PC-9 (cell line): Measurements from ENCODE around the gene KREMEN1. TPM values are rescaled to one million over a fixed set of nuclear protein-coding genes. Genes with fewer than 3 reads are reported as not detected.

Experiments used
- BruUV-seq: library from RNA; stranded (reverse); fragments of 400-500 nt; replicated peaks from 2 replicates; lab custom pipeline; 2021; lab: Mats Ljungman, UMichigan
- CTCF ChIA-PET: fragments of 300-600 bp; sonication (Branson Sonifier 250); formaldehyde crosslinking; loops from one replicate; lab custom pipeline; 2022; ENCODE audit warnings: antibody characterized with exemption; lab: Charles Lee
- POLR2A ChIA-PET: fragments of 300-600 bp; sonication (Branson Sonifier 250); formaldehyde crosslinking; loops from one replicate; lab custom pipeline; 2022; ENCODE audit warnings: antibody characterized with exemption; ENCODE audit not compliant: unreplicated experiment; lab: Charles Lee
- DNase-seq, 2 experiments: peaks; one replicate each; pipeline versions ENCODE4 v3.0.0 to v3.0.0-alpha.2; 2015 to 2022; ENCODE audit warnings: mixed read lengths in 1 of 2
- H2AFZ ChIP-seq: fragments of 200-600 bp; sonication (generic); 2 replicates; pipeline ENCODE4 v1.8.1; 2017; ENCODE audit warnings: antibody characterized with exemption
- H3F3A ChIP-seq: fragments of 200-600 bp; sonication (generic); 2 replicates; pipeline ENCODE4 v1.8.1; 2017; ENCODE audit warnings: antibody characterized with exemption, mild to moderate bottlenecking, low read depth; ENCODE audit not compliant: insufficient read depth
- H3K27ac ChIP-seq: fragments of 200-600 bp; sonication (generic); 2 replicates; pipeline ENCODE4 v1.6.1; 2016; ENCODE audit warnings: mixed run types
- H3K27me3 ChIP-seq: fragments of 200-600 bp; sonication (generic); 2 replicates; pipeline ENCODE4 v1.6.1; 2016; ENCODE audit warnings: low read depth, mixed run types; ENCODE audit not compliant: insufficient read depth
- H3K36me3 ChIP-seq: fragments of 200-600 bp; sonication (generic); 2 replicates; pipeline ENCODE4 v1.6.1; 2016; ENCODE audit warnings: low read depth, mixed run types
- H3K4me1 ChIP-seq: fragments of 200-600 bp; sonication (generic); replicated peaks from 2 replicates; pipeline ENCODE4 v1.6.1; 2016; ENCODE audit warnings: mixed run types; ENCODE audit not compliant: insufficient read depth
- H3K4me2 ChIP-seq: fragments of 200-600 bp; sonication (generic); 2 replicates; pipeline ENCODE4 v1.6.1; 2017; ENCODE audit warnings: mixed run types
- H3K4me3 ChIP-seq: fragments of 200-600 bp; sonication (generic); 2 replicates; pipeline ENCODE4 v1.6.1; 2016; ENCODE audit warnings: mixed run types
- H3K79me2 ChIP-seq: fragments of 200-600 bp; sonication (generic); 2 replicates; pipeline ENCODE4 v1.6.1; 2017; ENCODE audit warnings: low read depth, mixed run types
- H3K9me2 ChIP-seq: fragments of 200-600 bp; sonication (generic); 2 replicates; pipeline ENCODE4 v1.8.1; 2017; ENCODE audit warnings: mild to moderate bottlenecking; ENCODE audit not compliant: insufficient read depth
- H3K9me3 ChIP-seq: fragments of 200-600 bp; sonication (generic); 2 replicates; pipeline ENCODE4 v1.8.1; 2016; ENCODE audit warnings: low read depth; ENCODE audit not compliant: insufficient read depth
- H4K20me1 ChIP-seq: fragments of 200-600 bp; sonication (generic); 2 replicates; pipeline ENCODE4 v1.8.1; 2017; ENCODE audit not compliant: insufficient read depth
- CTCF ChIP-seq: fragments of 200-600 bp; sonication (generic); conservative IDR thresholded peaks from 2 replicates; pipeline ENCODE4 v1.6.1; 2017; ENCODE audit warnings: mixed run types, antibody characterized with exemption, mild to moderate bottlenecking, moderate library complexity
- EZH2 ChIP-seq: fragments of 200-600 bp; sonication (generic); IDR thresholded peaks from 2 replicates; pipeline ENCODE4 v1.8.0; 2017; ENCODE audit warnings: antibody characterized with exemption, low read depth
- intact Hi-C: fragments of 100-400 bp; cut with micrococcal nuclease; formaldehyde crosslinking; loops from one replicate; pipeline ENCODE4 v1.10.0; 2022; ENCODE audit not compliant: unreplicated experiment
- total RNA-seq: library from RNA; stranded (reverse); gene quantifications from 2 replicates; pipeline ENCODE4 v1.2.3, GENCODE V29; 2021

Gene KREMEN1
- total RNA-seq, 1 experiment from 2014 or later, result 6.1 TPM

- Histone ChIP-seq H3F3A (no peaks in the 10 kb centered on the region), H3K4me1 (no peaks in the 10 kb centered on the region), H3K4me2 (no peak overlapping the region), H3K36me3 (no peaks in the 10 kb centered on the region), H3K27ac (no peak overlapping the region), H3K79me2 (no peaks in the 10 kb centered on the region), H3K4me3 (no peak overlapping the region), H3K9me2 (no peaks in the 10 kb centered on the region), H4K20me1 (no peaks in the 10 kb centered on the region), H2AFZ (no peak overlapping the region), H3K27me3 (no peaks in the 10 kb centered on the region), H3K9me3 (no peaks in the 10 kb centered on the region)
- DNase-seq, result no peak
- intact Hi-C loops, result no loop called here
- CTCF ChIA-PET, result no interaction called here
- no TSS peak for BruUV-seq
- POLR2A ChIA-PET, result no interaction called here
- no peak for TF ChIP-seq EZH2
- no peak for TF ChIP-seq CTCF
These were observed 17.5 kb upstream of the KREMEN1 start for GRCh38 chr22:29055192-29055830.

- Histone ChIP-seq H3F3A (no peaks in the 10 kb centered on the region), H3K9me3 (no peaks in the 10 kb centered on the region), H4K20me1 (no peaks in the 10 kb centered on the region), H3K36me3 (no peaks in the 10 kb centered on the region), H3K4me2 (no peak overlapping the region), H2AFZ (no peak overlapping the region), H3K4me1 (no peaks in the 10 kb centered on the region), H3K9me2 (no peaks in the 10 kb centered on the region), H3K27me3 (no peaks in the 10 kb centered on the region), H3K4me3 (no peak overlapping the region), H3K79me2 (no peaks in the 10 kb centered on the region), H3K27ac (no peak overlapping the region)
- BruUV-seq, result no TSS peak
- DNase-seq, result no peak
- no peak for TF ChIP-seq CTCF
- no peak for TF ChIP-seq EZH2
- intact Hi-C loops, result no loop called here
- ChIA-PET POLR2A (no interaction called here), CTCF (interaction anchor here (0.6 kb wide), 1 partner anchor 13 kb away, joined by 3 read pairs; no protein-coding TSS in a partner anchor)
These were observed 16.4 kb upstream of the KREMEN1 start for GRCh38 chr22:29056472-29056871.

GRCh38 chr22:29060251-29060869 is 12.5 kb upstream of the KREMEN1 start:
- ChIA-PET CTCF (no interaction called here), POLR2A (no interaction called here)
- Histone ChIP-seq H3K79me2 (no peaks in the 10 kb centered on the region), H3F3A (no peaks in the 10 kb centered on the region), H4K20me1 (no peaks in the 10 kb centered on the region), H3K27ac (no peak overlapping the region), H3K36me3 (no peaks in the 10 kb centered on the region), H3K4me2 (no peak overlapping the region), H3K9me3 (no peaks in the 10 kb centered on the region), H2AFZ (no peak overlapping the region), H3K27me3 (no peaks in the 10 kb centered on the region), H3K4me1 (no peaks in the 10 kb centered on the region), H3K9me2 (no peaks in the 10 kb centered on the region), H3K4me3 (no peak overlapping the region)
- TF ChIP-seq EZH2 (no peak), CTCF (no peak)
- BruUV-seq, result no TSS peak
- intact Hi-C loops, result no loop called here
- DNase-seq, result no peak
